T-cell (primary cell): ENCODE measurements around the gene RUNX2. TPM values are rescaled to one million over a fixed set of nuclear protein-coding genes. Genes with fewer than 3 reads are reported as not detected.

Experiments used
- ATAC-seq, 4 experiments: fragments of 200-7000 bp in 3 of 4; fragments of 150-1000 bp in 1 of 4; cut with Tn5 transposase; replicated peaks in 1 of 4; 1 replicate in 3 of 4; 2 replicates in 1 of 4; pipeline ENCODE4 v1.10.0; 2021; ENCODE audit warnings: moderate library complexity in 3 of 4, mild to moderate bottlenecking in 2 of 4, moderate number of reproducible peaks in 1 of 4
- CTCF ChIA-PET, 2 donors: fragments of 300-600 bp; sonication (Branson Sonifier 250); formaldehyde crosslinking; loops; one replicate each; lab custom pipeline; 2022; ENCODE audit warnings: antibody characterized with exemption in 2 of 2; lab: Charles Lee
- POLR2A ChIA-PET, 2 donors: fragments of 300-600 bp; sonication (Branson Sonifier 250); formaldehyde crosslinking; loops; one replicate each; lab custom pipeline; 2022; ENCODE audit warnings: antibody characterized with exemption in 2 of 2; lab: Charles Lee
- DNase-seq, 35 experiments: peaks; one replicate each; pipeline versions ENCODE4 v3.0.0 to v3.0.0-alpha.2; 2013 to 2023
- H3K27ac ChIP-seq: one replicate; pipeline ENCODE4 v1.5.1; 2013; ENCODE audit warnings: low read length
- H3K27me3 ChIP-seq, 2 experiments: replicated peaks in 1 of 2; 1 replicate in 1 of 2; 2 replicates in 1 of 2; pipeline versions ENCODE4 v1.6.1 to v1.7.0; 2013; ENCODE audit warnings: low read length in 1 of 2, mixed read lengths in 1 of 2; ENCODE audit not compliant: control insufficient read depth in 2 of 2, insufficient read depth in 2 of 2; ENCODE audit errors: extremely low read depth in 1 of 2
- H3K36me3 ChIP-seq, 2 donors: 1 replicate in 1 of 2; 2 replicates in 1 of 2; pipeline versions ENCODE4 v1.6.1 to v1.7.0; 2013; ENCODE audit warnings: low read length in 1 of 2; ENCODE audit not compliant: control insufficient read depth in 2 of 2, insufficient read depth in 1 of 2; ENCODE audit errors: extremely low read depth in 1 of 2
- H3K4me1 ChIP-seq, 2 experiments: 1 replicate in 1 of 2; 2 replicates in 1 of 2; pipeline versions ENCODE4 v1.6.1 to v1.7.0; 2013; ENCODE audit warnings: low read length in 2 of 2, mixed read lengths in 1 of 2; ENCODE audit not compliant: insufficient read depth in 2 of 2, control insufficient read depth in 1 of 2; ENCODE audit errors: extremely low read depth in 1 of 2
- H3K4me3 ChIP-seq, 2 donors: 1 replicate in 1 of 2; 2 replicates in 1 of 2; pipeline versions ENCODE4 v1.5.1 to v1.7.0; 2013; ENCODE audit warnings: mild to moderate bottlenecking in 2 of 2, low read length in 1 of 2, moderate library complexity in 1 of 2; ENCODE audit not compliant: control insufficient read depth in 1 of 2; ENCODE audit errors: extremely low read depth in 1 of 2
- H3K9me3 ChIP-seq: 2 replicates; pipeline ENCODE4 v1.7.0; 2013
- H3K27ac Mint-ChIP-seq, 2 donors: one replicate each; pipeline ENCODE4 v1.8.0; 2020 to 2021; ENCODE audit warnings: mild to moderate bottlenecking in 2 of 2, mixed read lengths in 2 of 2
- H3K27me3 Mint-ChIP-seq, 2 donors: one replicate each; pipeline ENCODE4 v1.8.0; 2021 to 2022; ENCODE audit warnings: mixed read lengths in 2 of 2
- H3K36me3 Mint-ChIP-seq: one replicate; pipeline ENCODE4 v1.8.0; 2021; ENCODE audit warnings: mixed read lengths
- H3K4me1 Mint-ChIP-seq, 3 donors: one replicate each; pipeline ENCODE4 v1.8.0; 2020 to 2022; ENCODE audit warnings: mixed read lengths in 3 of 3, mild to moderate bottlenecking in 1 of 3
- H3K4me3 Mint-ChIP-seq, 3 donors: one replicate each; pipeline ENCODE4 v1.8.0; 2020 to 2022; ENCODE audit warnings: mild to moderate bottlenecking in 3 of 3, mixed read lengths in 3 of 3, moderate library complexity in 3 of 3
- H3K9me3 Mint-ChIP-seq, 3 donors: one replicate each; pipeline ENCODE4 v1.8.0; 2020 to 2022; ENCODE audit warnings: mixed read lengths in 3 of 3
- WGBS: methylation state at CpG from one replicate; pipeline ENCODE4 v1.1.5; 2013; ENCODE audit warnings: missing lambda C conversion rate; ENCODE audit not compliant: insufficient coverage; 5-methylcytosine and 5-hydroxymethylcytosine counted together
- total RNA-seq, 35 experiments: library from RNA in 6 of 35; stranded (reverse) in 6 of 35; fragments of 120-200 nt in 1 of 35; gene quantifications; one replicate each; pipeline versions ENCODE4 v1.2.1 to v1.2.4 and lab custom pipeline; 2013 to 2026

RUNX2 gene
- total RNA-seq, 5 donors from 2014 or later (not counting 1 experiment from before 2014, with no cell fraction given) = 14.4 to 31.8 (median 22.4) TPM

GRCh38 chr6:45543298-45544235, 215.4 kb downstream of the RUNX2 start:
- Mint-ChIP-seq H3K27me3 (no peaks in the 10 kb centered on the region), H3K9me3 (no peaks in the 10 kb centered on the region), H3K36me3 (peaks cover 20% of the 10 kb centered on the region), H3K4me1 (peaks cover 11 to 16% (median 15%) of the 10 kb centered on the region in 3 donors), H3K27ac (no peak overlapping the region), H3K4me3 (no peak overlapping the region)
- WGBS = no CpG with 5 or more reads among the region's 5 CpGs
- no peaks in the 10 kb centered on the region for H3K27me3 ChIP-seq
- DNase-seq (no peak), ATAC-seq (no peak)
- CTCF ChIA-PET = interaction anchor here in 1 of 2 donors (0.6 kb wide), 1 partner anchor 19 kb away, joined by 3 read pairs; no protein-coding TSS in a partner anchor
- no peak overlapping the region for H3K4me3 ChIP-seq
- no peak overlapping the region for H3K27ac ChIP-seq
- H3K36me3 ChIP-seq = peaks cover 0 to 11% of the 10 kb centered on the region in 2 donors
- POLR2A ChIA-PET = interaction anchor here in 1 of 2 donors (0.6 kb wide), 2 partner anchors 12 to 1446 kb away, joined by 3 read pairs; no protein-coding TSS in a partner anchor
- no peaks in the 10 kb centered on the region for H3K9me3 ChIP-seq
- peaks cover 0 to 2% of the 10 kb centered on the region in 2 experiments for H3K4me1 ChIP-seq

- no peak overlapping the region for H3K27ac Mint-ChIP-seq
Observed at GRCh38 chr6:45545416-45545815, 217.3 kb downstream of the RUNX2 start.

DNA sequence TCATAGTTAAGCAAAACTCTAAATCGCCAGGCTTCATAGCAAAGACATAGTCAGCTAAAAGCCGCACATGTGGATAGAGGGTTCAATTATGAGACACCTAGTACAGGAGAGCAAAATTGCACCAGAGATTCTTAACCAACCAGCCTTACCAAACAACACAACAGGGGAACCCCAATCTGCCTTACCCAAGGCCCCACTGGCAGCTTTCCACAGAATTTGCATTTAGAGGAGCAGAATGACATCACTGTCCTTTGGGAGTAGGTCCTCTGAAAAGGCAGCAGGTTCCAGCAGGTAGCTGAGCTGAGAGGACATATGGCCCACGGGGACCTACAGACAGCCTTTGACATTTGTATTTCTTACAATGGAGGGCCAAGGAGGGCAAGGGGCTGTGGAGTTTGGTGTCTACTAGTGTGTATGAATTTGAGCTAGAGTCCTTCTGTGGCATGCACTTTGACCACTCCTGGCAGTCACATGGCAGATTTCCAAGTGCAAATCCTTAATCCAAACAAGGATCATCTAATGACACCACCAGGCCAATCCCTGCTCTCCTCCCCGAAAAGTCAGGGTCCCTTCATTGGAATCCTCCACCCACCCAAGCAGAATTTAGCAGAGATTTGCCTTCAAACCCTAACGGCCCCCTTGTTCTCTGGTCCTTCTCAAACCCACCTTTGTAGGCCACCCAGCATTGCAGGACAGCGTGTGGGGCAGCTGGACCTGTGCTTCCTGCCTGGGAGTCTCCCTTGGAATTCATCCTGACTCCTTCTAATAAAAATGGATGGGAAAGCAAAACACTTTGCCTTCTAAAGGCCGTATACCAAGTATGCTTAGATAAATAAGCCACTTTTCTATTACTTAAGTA, 220.8 kb downstream of the RUNX2 start:
- no peak for DNase-seq
- WGBS = 83% methylated on average over 2 of the region's 7 CpGs
- no peak overlapping the region for H3K4me3 Mint-ChIP-seq

More at GRCh38 chr6:45545416-45545815, 217.3 kb downstream of the RUNX2 start:
- WGBS = no CpG with 5 or more reads among the region's 2 CpGs
- H3K36me3 Mint-ChIP-seq = peaks cover 14% of the 10 kb centered on the region
- Histone ChIP-seq H3K36me3 (peaks cover 0 to 11% of the 10 kb centered on the region in 2 donors), H3K27ac (no peak overlapping the region), H3K4me1 (no peaks in the 10 kb centered on the region), H3K9me3 (no peaks in the 10 kb centered on the region), H3K27me3 (no peaks in the 10 kb centered on the region), H3K4me3 (no peak overlapping the region)
- no peak for ATAC-seq
- peaks cover 4 to 9% (median 8%) of the 10 kb centered on the region in 3 donors for H3K4me1 Mint-ChIP-seq
- H3K4me3 Mint-ChIP-seq = no peak overlapping the region
- DNase-seq = no peak
- ChIA-PET CTCF (no interaction called here), POLR2A (no interaction called here)
- no peaks in the 10 kb centered on the region for H3K9me3 Mint-ChIP-seq
- H3K27me3 Mint-ChIP-seq = no peaks in the 10 kb centered on the region

GRCh38 chr6:45552536-45552935, 224.4 kb downstream of the RUNX2 start:
- H3K4me1 Mint-ChIP-seq = peaks cover 12 to 17% (median 17%) of the 10 kb centered on the region in 3 donors

More for the DNA sequence above, 220.8 kb downstream of the RUNX2 start:
- Histone ChIP-seq H3K27ac (no peak overlapping the region), H3K27me3 (no peaks in the 10 kb centered on the region), H3K4me1 (no peaks in the 10 kb centered on the region), H3K4me3 (no peak overlapping the region), H3K9me3 (no peaks in the 10 kb centered on the region), H3K36me3 (peaks cover 0 to 8% of the 10 kb centered on the region in 2 donors)
- POLR2A ChIA-PET = no interaction called here
- CTCF ChIA-PET = no interaction called here
- Mint-ChIP-seq H3K4me1 (peaks cover 4 to 10% (median 7%) of the 10 kb centered on the region in 3 donors), H3K9me3 (no peaks in the 10 kb centered on the region), H3K36me3 (peaks cover 14% of the 10 kb centered on the region), H3K27me3 (no peaks in the 10 kb centered on the region), H3K27ac (no peak overlapping the region)
- ATAC-seq = no peak

GRCh38 chr6:45553730-45554344, 225.7 kb downstream of the RUNX2 start:
- Mint-ChIP-seq H3K4me3 (no peak overlapping the region), H3K27me3 (no peaks in the 10 kb centered on the region), H3K36me3 (no peaks in the 10 kb centered on the region), H3K27ac (peak overlapping the region in 1 of 2 donors; percentile 2), H3K4me1 (peaks cover 12 to 17% (median 17%) of the 10 kb centered on the region in 3 donors), H3K9me3 (no peaks in the 10 kb centered on the region)
- Histone ChIP-seq H3K27ac (no peak overlapping the region), H3K9me3 (no peaks in the 10 kb centered on the region), H3K4me3 (no peak overlapping the region), H3K36me3 (no peaks in the 10 kb centered on the region), H3K27me3 (no peaks in the 10 kb centered on the region), H3K4me1 (no peaks in the 10 kb centered on the region)
- ChIA-PET CTCF (no interaction called here), POLR2A (no interaction called here)
- 95% methylated on average over 4 of the region's 4 CpGs for WGBS
- no peak for ATAC-seq
- no peak for DNase-seq

More at GRCh38 chr6:45552536-45552935, 224.4 kb downstream of the RUNX2 start:
- WGBS = 100% methylated on average over 1 of the region's 6 CpGs
- Mint-ChIP-seq H3K27me3 (no peaks in the 10 kb centered on the region), H3K36me3 (peaks cover 5% of the 10 kb centered on the region), H3K27ac (peak overlapping the region in 1 of 2 donors; percentile 62), H3K9me3 (no peaks in the 10 kb centered on the region), H3K4me3 (no peak overlapping the region)
- ChIA-PET CTCF (no interaction called here), POLR2A (no interaction called here)
- Histone ChIP-seq H3K36me3 (peaks cover 0 to under 1% of the 10 kb centered on the region in 2 donors), H3K4me1 (no peaks in the 10 kb centered on the region), H3K9me3 (no peaks in the 10 kb centered on the region), H3K27ac (no peak overlapping the region), H3K4me3 (no peak overlapping the region), H3K27me3 (no peaks in the 10 kb centered on the region)
- ATAC-seq = no peak
- DNase-seq = no peak

GRCh38 chr6:45554591-45554990, 226.5 kb downstream of the RUNX2 start:
- no peak overlapping the region for H3K27ac ChIP-seq
- WGBS = no CpG with 5 or more reads among the region's 1 CpG
- ChIA-PET POLR2A (no interaction called here), CTCF (no interaction called here)
- Mint-ChIP-seq H3K27ac (no peak overlapping the region), H3K27me3 (no peaks in the 10 kb centered on the region), H3K36me3 (no peaks in the 10 kb centered on the region), H3K9me3 (no peaks in the 10 kb centered on the region), H3K4me3 (no peak overlapping the region), H3K4me1 (peaks cover 12 to 22% (median 17%) of the 10 kb centered on the region in 3 donors)
- H3K9me3 ChIP-seq = no peaks in the 10 kb centered on the region
- H3K4me1 ChIP-seq = no peaks in the 10 kb centered on the region
- DNase-seq (no peak), ATAC-seq (no peak)
- no peaks in the 10 kb centered on the region for H3K36me3 ChIP-seq
- no peaks in the 10 kb centered on the region for H3K27me3 ChIP-seq
- no peak overlapping the region for H3K4me3 ChIP-seq
